Ishikawa (cell line): ENCODE data around the gene CRB1.

Source experiments
- CEBPB ChIP-seq: IDR thresholded peaks from 2 replicates; pipeline ENCODE4 v1.6.1; 2012
- CREB1 ChIP-seq: IDR thresholded peaks from 2 replicates; pipeline ENCODE4 v1.6.1; 2012; ENCODE audit warnings: low read depth
- EGR1 ChIP-seq: IDR thresholded peaks from 2 replicates; pipeline ENCODE4 v1.6.1; 2012
- EP300 ChIP-seq: IDR thresholded peaks from 2 replicates; pipeline ENCODE4 v1.6.1; 2012; ENCODE audit warnings: borderline replicate concordance
- FOXM1 ChIP-seq: IDR thresholded peaks from 2 replicates; pipeline ENCODE4 v1.6.1; 2012; ENCODE audit warnings: low read depth, borderline replicate concordance
- MAX ChIP-seq: IDR thresholded peaks from 2 replicates; pipeline ENCODE4 v1.6.1; 2012
- NFIC ChIP-seq: IDR thresholded peaks from 2 replicates; pipeline ENCODE4 v1.6.1; 2012
- RAD21 ChIP-seq: IDR thresholded peaks from 2 replicates; pipeline ENCODE4 v1.6.1; 2012; ENCODE audit warnings: low read depth
- REST ChIP-seq: IDR thresholded peaks from 2 replicates; pipeline ENCODE4 v1.6.1; 2012; ENCODE audit warnings: low read depth, mild to moderate bottlenecking
- TAF1 ChIP-seq: IDR thresholded peaks from 2 replicates; pipeline ENCODE4 v1.6.1; 2012; ENCODE audit warnings: low read depth, mild to moderate bottlenecking
- TCF12 ChIP-seq: IDR thresholded peaks from 2 replicates; pipeline ENCODE4 v1.6.1; 2012; ENCODE audit warnings: low read depth
- TEAD4 ChIP-seq: IDR thresholded peaks from 2 replicates; pipeline ENCODE4 v1.6.1; 2012
- USF1 ChIP-seq: IDR thresholded peaks from 2 replicates; pipeline ENCODE4 v1.6.1; 2012
- YY1 ChIP-seq: IDR thresholded peaks from 2 replicates; pipeline ENCODE4 v1.6.1; 2012; ENCODE audit warnings: low read depth
- ZBTB7A ChIP-seq: IDR thresholded peaks from 2 replicates; pipeline ENCODE4 v1.6.1; 2012; ENCODE audit warnings: low read depth

CRB1 gene

GRCh38 chr1:197418693-197419092 lies 150.6 kb downstream of the CRB1 start:
- TF ChIP-seq CEBPB (peak; percentile 40; the same call in 1 of the 2 replicates), TEAD4 (no peak)

GRCh38 chr1:197422993-197423392 lies 154.9 kb downstream of the CRB1 start:
- TF ChIP-seq ZBTB7A (no peak), RAD21 (no peak), TEAD4 (no peak), FOXM1 (no peak), TCF12 (no peak), YY1 (no peak), TAF1 (no peak), CEBPB (no peak), REST (no peak), EP300 (no peak), USF1 (no peak)

- TF ChIP-seq EP300 (no peak), TAF1 (no peak), RAD21 (no peak), CEBPB (0 out of 2 replicates have a peak, but pooled peaks have one; percentile 30), ZBTB7A (no peak), MAX (no peak), REST (no peak)
Observed at GRCh38 chr1:197424380-197424779, 156.3 kb downstream of the CRB1 start.

- no peak for TF ChIP-seq RAD21
- TF ChIP-seq TEAD4, result no peak
- TF ChIP-seq CEBPB, result no peak
- no peak for TF ChIP-seq FOXM1
- no peak for TF ChIP-seq USF1
- no peak for TF ChIP-seq CREB1
- no peak for TF ChIP-seq EGR1
- TF ChIP-seq EP300, result no peak
- TF ChIP-seq TAF1, result no peak
- TF ChIP-seq TCF12, result no peak
- no peak for TF ChIP-seq ZBTB7A
- TF ChIP-seq NFIC, result no peak
- TF ChIP-seq MAX, result no peak
- TF ChIP-seq REST, result no peak
- TF ChIP-seq YY1, result no peak
Observed at GRCh38 chr1:197429372-197429771, 161.3 kb downstream of the CRB1 start.

- TF ChIP-seq CEBPB, result no peak
- no peak for TF ChIP-seq FOXM1
- no peak for TF ChIP-seq RAD21
- no peak for TF ChIP-seq YY1
- TF ChIP-seq NFIC, result no peak
- no peak for TF ChIP-seq USF1
- no peak for TF ChIP-seq TCF12
- TF ChIP-seq TEAD4, result no peak
Observed at GRCh38 chr1:197435224-197435623, 167.2 kb downstream of the CRB1 start.
